GM12878 (cell line): Measurements from ENCODE around the gene CFAP97. TPM values are rescaled to one million over a fixed set of nuclear protein-coding genes. Genes with fewer than 3 reads are reported as not detected.
A peak's percentile ranks its signal among the peaks of the same experiment; 100 is the strongest.

Experiments
- ATAC-seq: fragments of 200-7000 bp; cut with Tn5 transposase; 3 replicates; pipeline ENCODE4 v1.9.1; 2020; ENCODE audit warnings: mild to moderate bottlenecking, moderate library complexity
- BruUV-seq: library from RNA; stranded (reverse); fragments of 400-500 nt; replicated peaks from 2 replicates; lab custom pipeline; 2021; lab: Mats Ljungman, UMichigan
- CTCF ChIA-PET: fragments of 300-600 bp; sonication (Branson Sonifier 250); formaldehyde crosslinking; extraction: SDS; loops from one replicate; lab custom pipeline; 2021; ENCODE audit warnings: inconsistent platforms; lab: Yijun Ruan, JAX
- POLR2A ChIA-PET: fragments of 350-600 bp; formaldehyde crosslinking; extraction: SDS; loops from one replicate; lab custom pipeline; 2021; ENCODE audit warnings: inconsistent platforms; lab: Charles Lee
- RAD21 ChIA-PET: fragments of 300-600 bp; sonication (Branson Sonifier 250); formaldehyde crosslinking; loops from one replicate; lab custom pipeline; 2023; ENCODE audit warnings: antibody characterized with exemption; ENCODE audit not compliant: unreplicated experiment; lab: Charles Lee
- SMC1A ChIA-PET: fragments of 300-600 bp; sonication (Branson Sonifier 250); formaldehyde crosslinking; loops from one replicate; lab custom pipeline; 2023; ENCODE audit not compliant: unreplicated experiment, uncharacterized antibody; lab: Charles Lee
- DNase-seq: peaks from one replicate; pipeline ENCODE4 v3.0.0-alpha.2; 2011; ENCODE audit warnings: low read depth, low spot score
- FAIRE-seq: peaks from 3 replicates; lab custom pipeline; 2011; peaks lifted over from hg19 to GRCh38; lab: Jason Lieb, UNC
- H2AFZ ChIP-seq: 2 replicates; pipeline ENCODE4 v1.6.0; 2011; ENCODE audit warnings: low read depth, low read length, control low read depth; ENCODE audit not compliant: control insufficient read depth
- H3K27ac ChIP-seq: 2 replicates; pipeline ENCODE4 v1.5.1; 2011; ENCODE audit warnings: control low read depth; ENCODE audit not compliant: control insufficient read depth, insufficient read depth
- H3K27me3 ChIP-seq, 2 experiments: replicated peaks in 1 of 2; 2 replicates each; pipeline versions ENCODE4 v1.6.0 to v1.6.1; 2011; ENCODE audit warnings: low read length in 1 of 2; ENCODE audit not compliant: control insufficient read depth in 2 of 2, insufficient read depth in 2 of 2
- H3K36me3 ChIP-seq, 2 experiments: 2 replicates each; pipeline ENCODE4 v1.5.1; 2011; ENCODE audit warnings: low read length in 1 of 2; ENCODE audit not compliant: control insufficient read depth in 2 of 2, insufficient read depth in 2 of 2
- H3K4me1 ChIP-seq: 2 replicates; pipeline ENCODE4 v1.6.1; 2011; ENCODE audit warnings: mild to moderate bottlenecking, low read length, moderate library complexity, mixed read lengths; ENCODE audit not compliant: control insufficient read depth, insufficient read depth
- H3K4me2 ChIP-seq: 2 replicates; pipeline ENCODE4 v1.6.0; 2011; ENCODE audit warnings: control low read depth; ENCODE audit not compliant: control insufficient read depth, insufficient read depth
- H3K4me3 ChIP-seq: fragments of 200-600 bp; sonication (generic); 2 replicates; pipeline ENCODE4 v1.5.1; 2016
- H3K79me2 ChIP-seq: 2 replicates; pipeline ENCODE4 v1.6.0; 2011; ENCODE audit warnings: low read length; ENCODE audit not compliant: control insufficient read depth, insufficient read depth
- H3K9ac ChIP-seq: 2 replicates; pipeline ENCODE4 v1.8.0; 2011; ENCODE audit warnings: low read length, control low read depth, mixed read lengths; ENCODE audit not compliant: control insufficient read depth, insufficient read depth
- H3K9me3 ChIP-seq: replicated peaks from 3 replicates; pipeline ENCODE4 v1.5.1; 2011; ENCODE audit warnings: mild to moderate bottlenecking, low read length; ENCODE audit not compliant: control insufficient read depth, insufficient read depth
- H4K20me1 ChIP-seq: 2 replicates; pipeline ENCODE4 v1.6.0; 2011; ENCODE audit not compliant: control insufficient read depth, insufficient read depth
- BCL11A ChIP-seq: IDR thresholded peaks from 2 replicates; pipeline ENCODE4 v1.6.1; 2011; ENCODE audit warnings: low read depth, low read length
- CBX5 ChIP-seq: sonication (generic); IDR thresholded peaks from 2 replicates; pipeline ENCODE4 v1.6.1; 2016; ENCODE audit warnings: low read depth, moderate library complexity, mild to moderate bottlenecking, inconsistent platforms
- CEBPB ChIP-seq, 2 experiments: fragments of 150-350 bp in 1 of 2; IDR thresholded peaks; 2 replicates each; pipeline ENCODE4 v1.6.1; 2012 to 2014; ENCODE audit warnings: low read depth in 2 of 2, low read length in 2 of 2, borderline replicate concordance in 1 of 2, inconsistent platforms in 1 of 2
- CREM ChIP-seq: IDR thresholded peaks from 2 replicates; pipeline ENCODE4 v1.6.1; 2014; ENCODE audit warnings: antibody characterized with exemption, low read depth
- ESRRA ChIP-seq: IDR thresholded peaks from 2 replicates; pipeline ENCODE4 v1.6.1; 2012; ENCODE audit warnings: mild to moderate bottlenecking, low read length, improper control_type of control experiment
- HDAC6 ChIP-seq: fragments of 200-600 bp; sonication (generic); IDR thresholded peaks from one replicate; pipeline ENCODE4 v1.8.0; 2017; ENCODE audit warnings: antibody characterized with exemption; ENCODE audit not compliant: unreplicated experiment
- HDGF ChIP-seq: fragments of 450-650 bp; IDR thresholded peaks from 2 replicates; pipeline ENCODE4 v1.6.1; 2016; ENCODE audit warnings: antibody characterized with exemption
- RAD51 ChIP-seq: fragments of 450-650 bp; IDR thresholded peaks from 2 replicates; pipeline ENCODE4 v1.6.1; 2016; ENCODE audit warnings: moderate library complexity, mild to moderate bottlenecking, inconsistent platforms
- SMAD1 ChIP-seq: fragments of 450-650 bp; IDR thresholded peaks from 2 replicates; pipeline ENCODE4 v1.6.1; 2018; ENCODE audit warnings: mild to moderate bottlenecking, low read depth; ENCODE audit not compliant: partially characterized antibody
- SPI1 ChIP-seq: IDR thresholded peaks from 2 replicates; pipeline ENCODE4 v1.6.1; 2011; ENCODE audit warnings: low read depth, mild to moderate bottlenecking, low read length, moderate library complexity, borderline replicate concordance; ENCODE audit not compliant: insufficient read depth
- SUPT20H ChIP-seq: IDR thresholded peaks from 2 replicates; pipeline ENCODE4 v1.6.1; 2011; ENCODE audit warnings: low read depth, mild to moderate bottlenecking, low read length, moderate library complexity, borderline replicate concordance; ENCODE audit not compliant: control insufficient read depth
- TAF1 ChIP-seq: IDR thresholded peaks from 2 replicates; pipeline ENCODE4 v1.6.1; 2011; ENCODE audit warnings: mild to moderate bottlenecking, low read depth, low read length, borderline replicate concordance
- ZNF24 ChIP-seq: fragments of 450-650 bp; IDR thresholded peaks from 2 replicates; pipeline ENCODE4 v1.6.1; 2017; ENCODE audit warnings: antibody characterized with exemption, mild to moderate bottlenecking
- WGBS: methylation state at CpG from one replicate; pipeline ENCODE4 v1.1.6; 2016; ENCODE audit warnings: low lambda C conversion rate; ENCODE audit not compliant: insufficient replicate concordance, insufficient coverage; ENCODE audit errors: missing lambda C conversion rate; 5-methylcytosine and 5-hydroxymethylcytosine counted together
- in situ Hi-C: fragments of 300-500 bp; cut with MboI; formaldehyde crosslinking; loops from 9 replicates; pipeline ENCODE4 v1.14.3; 2018; ENCODE audit warnings: mixed read lengths
- intact Hi-C: fragments of 100-400 bp; cut with micrococcal nuclease; formaldehyde crosslinking; loops from one replicate; pipeline ENCODE4 v1.14.2; 2022; ENCODE audit not compliant: unreplicated experiment
- polyA plus RNA-seq, 11 experiments: library from polyadenylated mRNA; depleted of rRNA in 4 of 11; unstranded in 6 of 11; stranded (reverse) in 5 of 11; fragments of >200 nt; fragmentation: Nextera tagmentation in 4 of 11; fragmentation: Illumina TruSeq in 1 of 11; extraction: Ambion mirVana in 4 of 11; extraction: Trizol in 1 of 11; gene quantifications; 1 replicate in 1 of 11; 2 replicates in 10 of 11; pipeline versions ENCODE4 v1.2.1 to v1.2.3, GENCODE V29; 2011 to 2016; ENCODE audit warnings: inconsistent platforms in 2 of 11, missing spikeins in 2 of 11, low read depth in 1 of 11
- total RNA-seq, 4 experiments: library from RNA; depleted of rRNA in 3 of 4; stranded (reverse); fragments of >200 nt in 3 of 4; fragmentation: Illumina TruSeq in 1 of 4; extraction: Trizol in 1 of 4; gene quantifications; 2 replicates each; pipeline versions ENCODE4 v1.2.1 to v1.2.3, GENCODE V29; 2013 to 2021
- TF ChIP-seq, protein P1 (sequence below): fragments of 450-650 bp; IDR thresholded peaks from 2 replicates; pipeline ENCODE4 v1.6.1; 2017; ENCODE audit warnings: mild to moderate bottlenecking
- TF ChIP-seq, protein P2 (sequence below): fragments of 450-650 bp; IDR thresholded peaks from 2 replicates; pipeline ENCODE4 v1.6.1; 2017; ENCODE audit warnings: mild to moderate bottlenecking, moderate library complexity

Gene CFAP97
- total and polyA plus RNA-seq, 10 of the 15 experiments (the other 5 are each of a cell fraction or from before 2014, with no cell fraction given): 26.4 to 62.7 (median 48.0) TPM

DNA sequence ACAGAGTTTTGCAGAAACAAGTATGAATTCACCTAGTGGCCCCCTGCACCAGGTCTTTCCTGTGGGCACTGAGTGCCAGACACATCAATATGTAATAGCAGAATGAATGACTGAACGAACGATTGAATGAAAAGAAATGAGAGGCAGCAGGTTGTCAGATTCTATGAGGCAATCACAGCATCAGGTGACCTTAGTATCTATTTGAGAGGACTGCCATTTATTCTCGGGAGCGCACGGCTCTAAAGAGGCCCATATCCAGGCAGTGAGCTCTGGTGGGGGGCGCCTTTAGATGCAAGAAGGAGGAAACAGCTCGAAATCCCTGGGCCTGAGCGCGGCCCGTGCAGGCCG lies 61.3 kb downstream of the CFAP97 start:
- ChIA-PET SMC1A (interaction anchor here (1.0 to 3.3 kb wide), 6 partner anchors 9 to 256 kb away, joined by 3 to 13 read pairs (median 8); no protein-coding TSS in a partner anchor), RAD21 (interaction anchor here (0.6 to 4.9 kb wide), 6 partner anchors 8 to 408 kb away, joined by 3 to 31 read pairs (median 6); no protein-coding TSS in a partner anchor), POLR2A (interaction anchor here (0.5 to 1.2 kb wide), 4 partner anchors 78 to 416 kb away, joined by 5 to 7 read pairs (median 6); no protein-coding TSS in a partner anchor), CTCF (interaction anchor here (1.1 to 9.4 kb wide), 10 partner anchors 8 to 160 kb away, joined by 3 to 69 read pairs (median 5); no protein-coding TSS in a partner anchor)
- intact Hi-C loops (no loop called here), in situ Hi-C loops (no loop called here)
- Histone ChIP-seq H3K27ac (0 out of 2 replicates have a peak overlapping the region, but pooled peaks have one; percentile 46), H3K9me3 (no peaks in the 10 kb centered on the region), H3K27me3 (no peaks in the 10 kb centered on the region; a peak in 1 of 4 replicates), H3K4me1 (peaks cover 3% of the 10 kb centered on the region; the same call in 1 of the 2 replicates), H3K79me2 (peaks cover 13% of the 10 kb centered on the region), H3K4me2 (peak overlapping the region; percentile 90), H3K4me3 (peak overlapping the region; percentile 80), H4K20me1 (no peaks in the 10 kb centered on the region), H3K9ac (peak overlapping the region; percentile 56), H3K36me3 (no peaks in the 10 kb centered on the region; a peak in 1 of 4 replicates), H2AFZ (peak overlapping the region; percentile 96)
- ATAC-seq (peak; percentile 45; the same call in 2 of the 3 replicates), DNase-seq (no peak), FAIRE-seq (no peak)
- BruUV-seq: TSS peak; percentile 60
- WGBS: 3% methylated on average over 11 of the region's 11 CpGs
- no peak for TF ChIP-seq BCL11A
- TF ChIP-seq CBX5: no peak
- TF ChIP-seq HDGF: no peak
- TF ChIP-seq ZNF24: peak; percentile 74
- TF ChIP-seq, protein P1, sequence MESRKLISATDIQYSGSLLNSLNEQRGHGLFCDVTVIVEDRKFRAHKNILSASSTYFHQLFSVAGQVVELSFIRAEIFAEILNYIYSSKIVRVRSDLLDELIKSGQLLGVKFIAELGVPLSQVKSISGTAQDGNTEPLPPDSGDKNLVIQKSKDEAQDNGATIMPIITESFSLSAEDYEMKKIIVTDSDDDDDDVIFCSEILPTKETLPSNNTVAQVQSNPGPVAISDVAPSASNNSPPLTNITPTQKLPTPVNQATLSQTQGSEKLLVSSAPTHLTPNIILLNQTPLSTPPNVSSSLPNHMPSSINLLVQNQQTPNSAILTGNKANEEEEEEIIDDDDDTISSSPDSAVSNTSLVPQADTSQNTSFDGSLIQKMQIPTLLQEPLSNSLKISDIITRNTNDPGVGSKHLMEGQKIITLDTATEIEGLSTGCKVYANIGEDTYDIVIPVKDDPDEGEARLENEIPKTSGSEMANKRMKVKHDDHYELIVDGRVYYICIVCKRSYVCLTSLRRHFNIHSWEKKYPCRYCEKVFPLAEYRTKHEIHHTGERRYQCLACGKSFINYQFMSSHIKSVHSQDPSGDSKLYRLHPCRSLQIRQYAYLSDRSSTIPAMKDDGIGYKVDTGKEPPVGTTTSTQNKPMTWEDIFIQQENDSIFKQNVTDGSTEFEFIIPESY: no peak
- TF ChIP-seq HDAC6: no peak
- TF ChIP-seq, protein P2, sequence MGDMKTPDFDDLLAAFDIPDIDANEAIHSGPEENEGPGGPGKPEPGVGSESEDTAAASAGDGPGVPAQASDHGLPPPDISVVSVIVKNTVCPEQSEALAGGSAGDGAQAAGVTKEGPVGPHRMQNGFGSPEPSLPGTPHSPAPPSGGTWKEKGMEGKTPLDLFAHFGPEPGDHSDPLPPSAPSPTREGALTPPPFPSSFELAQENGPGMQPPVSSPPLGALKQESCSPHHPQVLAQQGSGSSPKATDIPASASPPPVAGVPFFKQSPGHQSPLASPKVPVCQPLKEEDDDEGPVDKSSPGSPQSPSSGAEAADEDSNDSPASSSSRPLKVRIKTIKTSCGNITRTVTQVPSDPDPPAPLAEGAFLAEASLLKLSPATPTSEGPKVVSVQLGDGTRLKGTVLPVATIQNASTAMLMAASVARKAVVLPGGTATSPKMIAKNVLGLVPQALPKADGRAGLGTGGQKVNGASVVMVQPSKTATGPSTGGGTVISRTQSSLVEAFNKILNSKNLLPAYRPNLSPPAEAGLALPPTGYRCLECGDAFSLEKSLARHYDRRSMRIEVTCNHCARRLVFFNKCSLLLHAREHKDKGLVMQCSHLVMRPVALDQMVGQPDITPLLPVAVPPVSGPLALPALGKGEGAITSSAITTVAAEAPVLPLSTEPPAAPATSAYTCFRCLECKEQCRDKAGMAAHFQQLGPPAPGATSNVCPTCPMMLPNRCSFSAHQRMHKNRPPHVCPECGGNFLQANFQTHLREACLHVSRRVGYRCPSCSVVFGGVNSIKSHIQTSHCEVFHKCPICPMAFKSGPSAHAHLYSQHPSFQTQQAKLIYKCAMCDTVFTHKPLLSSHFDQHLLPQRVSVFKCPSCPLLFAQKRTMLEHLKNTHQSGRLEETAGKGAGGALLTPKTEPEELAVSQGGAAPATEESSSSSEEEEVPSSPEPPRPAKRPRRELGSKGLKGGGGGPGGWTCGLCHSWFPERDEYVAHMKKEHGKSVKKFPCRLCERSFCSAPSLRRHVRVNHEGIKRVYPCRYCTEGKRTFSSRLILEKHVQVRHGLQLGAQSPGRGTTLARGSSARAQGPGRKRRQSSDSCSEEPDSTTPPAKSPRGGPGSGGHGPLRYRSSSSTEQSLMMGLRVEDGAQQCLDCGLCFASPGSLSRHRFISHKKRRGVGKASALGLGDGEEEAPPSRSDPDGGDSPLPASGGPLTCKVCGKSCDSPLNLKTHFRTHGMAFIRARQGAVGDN: no peak
- no peak for TF ChIP-seq CREM
- peak; percentile 35; the same call in 1 of the 2 replicates for TF ChIP-seq RAD51
- no peak for TF ChIP-seq SUPT20H
- 0 out of 4 replicates have a peak, but pooled peaks of 1 of the 2 experiments have one; percentile 19 for TF ChIP-seq CEBPB (IDR thresholded peaks at IDR 0.05; ENCODE audit: borderline replicate concordance in 1 of 2, low read depth in 2 of 2, low read length in 2 of 2)
- TF ChIP-seq ESRRA: no peak
- no peak for TF ChIP-seq SPI1
- TF ChIP-seq TAF1: no peak
- TF ChIP-seq SMAD1: no peak
